ENCODE measurements around the gene TTBK2.
"Not testable (repeated sequence)": the region's sequence is repeated elsewhere in the genome, so short reads cannot be mapped to it uniquely, and the experiment has no call there.

Gene TTBK2

GRCh38 chr15:42920519-42921341, at the start of gene TTBK2:
TSS of gene TTBK2 (minus strand) at chr15:42920778. CDS start at chr15:42878617, 42,161 bp downstream.
- DNase-seq = peak; percentile 99

GRCh38 chr15:42964476-42964875, 43.9 kb upstream of the TTBK2 start:
- no peak for DNase-seq

DNA sequence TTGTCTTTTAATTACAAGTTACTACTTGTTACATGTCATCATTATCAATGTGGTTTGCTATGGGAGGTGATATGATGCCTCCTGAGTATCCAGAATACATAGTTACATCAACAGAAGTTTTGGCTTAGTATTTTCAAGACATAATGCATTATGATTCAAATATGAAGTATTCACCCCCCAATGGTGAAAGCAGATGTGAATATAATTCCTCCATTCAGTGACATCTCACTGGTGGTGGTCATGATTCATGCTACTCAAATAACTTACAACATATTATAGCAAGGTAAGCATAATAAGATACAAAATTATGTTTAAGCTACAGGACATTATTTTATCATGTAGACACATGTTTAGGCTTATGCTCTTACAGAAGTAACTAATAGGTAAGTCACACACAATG, 34.9 kb upstream of the TTBK2 start:
- peak; percentile 78 for DNase-seq

DNA sequence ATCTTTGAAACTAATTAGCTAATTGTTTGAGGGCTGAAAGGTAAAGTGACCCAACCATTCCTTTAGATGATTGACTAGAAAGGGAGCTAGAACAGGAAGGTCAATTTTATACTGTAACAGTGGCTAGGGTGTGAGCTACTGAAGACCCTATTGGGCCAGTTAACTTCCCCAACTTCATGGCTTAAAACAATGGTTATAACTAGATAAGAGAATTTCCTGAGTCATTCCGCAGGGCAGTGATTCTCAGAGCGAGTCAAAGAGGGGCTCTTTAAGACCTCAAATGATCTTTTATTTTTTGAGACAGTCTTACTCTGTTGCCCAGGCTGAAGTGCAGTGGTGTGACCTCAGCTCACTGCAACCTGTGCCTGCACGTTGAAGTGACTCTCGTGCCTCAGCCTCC, 33.7 kb upstream of the TTBK2 start:
- DNase-seq = no peak

DNA sequence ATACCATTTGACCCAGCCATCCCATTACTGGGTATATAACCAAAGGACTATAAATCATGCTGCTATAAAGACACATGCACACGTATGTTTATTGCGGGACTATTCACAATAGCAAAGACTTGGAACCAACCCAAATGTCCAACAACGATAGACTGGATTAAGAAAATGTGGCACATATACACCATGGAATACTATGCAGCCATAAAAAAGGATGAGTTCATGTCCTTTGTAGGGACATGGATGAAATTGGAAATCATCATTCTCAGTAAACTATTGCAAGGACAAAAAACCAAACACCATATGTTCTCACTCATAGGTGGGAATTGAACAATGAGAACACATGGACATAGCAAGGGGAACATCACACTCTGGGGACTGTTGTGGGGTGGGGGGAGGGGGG, 28.3 kb upstream of the TTBK2 start:
- DNase-seq = not testable (repeated sequence)

DNA sequence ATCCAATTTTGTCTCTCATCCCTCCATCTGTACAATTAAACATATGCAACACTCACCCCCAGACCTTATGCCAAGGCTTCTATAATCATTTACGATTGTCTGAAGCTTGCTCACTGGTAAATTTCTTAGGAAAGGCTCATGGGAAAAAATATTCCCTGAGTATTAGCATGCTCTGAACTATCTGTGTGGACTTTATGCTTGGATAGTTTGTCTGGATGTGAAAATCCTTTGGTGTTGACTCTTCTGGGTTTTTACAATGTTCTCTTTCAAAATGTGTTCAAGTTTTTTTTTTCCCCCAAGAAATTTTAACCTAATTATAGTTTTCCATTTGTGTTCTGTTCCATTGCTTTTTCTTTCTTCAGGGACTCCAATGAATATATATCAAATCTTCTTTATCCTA, 19.9 kb upstream of the TTBK2 start:
- no peak for DNase-seq

DNA sequence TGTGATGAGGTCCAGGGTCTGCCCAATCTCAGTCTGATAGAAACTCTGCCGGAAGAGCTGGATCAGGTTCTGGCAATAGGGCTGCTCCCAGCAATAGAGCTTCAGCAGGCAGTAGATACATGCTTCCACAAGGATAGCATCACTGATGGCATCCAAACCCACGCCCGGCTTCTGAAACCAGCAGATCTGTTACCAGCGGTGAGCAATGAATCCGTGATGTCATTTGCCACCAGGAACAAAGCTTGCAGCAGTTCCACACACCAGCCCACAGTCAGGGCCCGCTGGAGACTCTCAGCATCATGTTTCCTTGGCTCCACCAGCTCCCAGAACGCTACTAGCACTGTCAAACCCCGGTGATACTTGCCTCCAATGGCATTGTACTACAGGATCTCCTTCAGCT, 19.3 kb upstream of the TTBK2 start:
- DNase-seq = no peak

DNA sequence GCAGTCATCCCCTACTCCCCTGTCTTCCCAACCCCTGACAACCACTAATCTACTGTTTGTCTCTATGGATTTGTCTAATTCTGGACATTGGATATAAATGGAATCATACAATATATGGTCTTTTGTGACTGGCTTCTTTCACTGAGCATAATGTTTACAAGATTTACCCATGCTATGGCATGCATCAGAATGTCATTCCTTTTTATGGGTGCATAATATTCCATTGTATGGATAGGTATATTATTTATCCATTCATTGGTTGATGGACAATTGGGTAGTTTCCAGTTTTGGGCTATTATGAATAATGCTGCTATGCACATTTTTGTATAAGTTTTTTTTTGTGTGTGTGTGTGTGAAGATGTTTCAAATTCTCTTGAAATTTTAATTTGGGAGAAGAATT, 16.6 kb upstream of the TTBK2 start:
- no peak for DNase-seq

DNA sequence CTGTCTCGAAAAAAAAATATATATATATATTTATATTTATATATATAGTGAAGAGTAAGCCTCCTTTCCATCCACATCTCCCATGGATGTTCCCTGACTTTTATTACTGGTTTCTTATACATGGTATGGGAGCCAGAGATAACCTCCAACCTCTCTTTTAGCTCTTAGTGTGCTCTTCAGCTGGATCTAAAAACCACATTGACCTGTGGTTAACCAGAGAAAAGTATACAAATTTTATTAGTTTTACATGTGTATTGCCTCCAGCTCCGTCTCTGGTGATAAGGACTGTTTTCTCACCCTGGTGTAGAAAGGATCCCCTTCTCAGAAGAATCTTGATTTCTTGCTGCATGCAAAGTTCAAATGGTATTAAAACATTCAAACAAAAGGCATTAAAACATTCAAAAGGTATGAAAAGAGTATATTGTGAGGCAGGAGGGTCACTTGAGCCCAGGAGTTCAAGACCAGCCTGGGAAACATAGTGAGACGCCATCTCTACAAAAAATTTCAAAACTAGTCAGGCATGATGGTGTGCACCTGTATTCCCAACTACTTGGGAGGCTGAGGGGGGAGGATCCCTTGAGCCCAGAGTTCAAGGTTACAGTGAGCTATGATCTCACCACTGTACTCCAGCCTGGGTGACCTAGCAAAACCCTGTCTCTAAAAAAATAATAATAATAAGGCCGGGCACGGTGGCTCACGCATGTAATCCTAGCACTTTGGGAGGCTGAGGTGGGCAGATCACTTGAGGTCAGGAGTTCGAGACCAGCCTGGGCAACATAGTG, 13.5 kb upstream of the TTBK2 start:
- no peak for DNase-seq

DNA sequence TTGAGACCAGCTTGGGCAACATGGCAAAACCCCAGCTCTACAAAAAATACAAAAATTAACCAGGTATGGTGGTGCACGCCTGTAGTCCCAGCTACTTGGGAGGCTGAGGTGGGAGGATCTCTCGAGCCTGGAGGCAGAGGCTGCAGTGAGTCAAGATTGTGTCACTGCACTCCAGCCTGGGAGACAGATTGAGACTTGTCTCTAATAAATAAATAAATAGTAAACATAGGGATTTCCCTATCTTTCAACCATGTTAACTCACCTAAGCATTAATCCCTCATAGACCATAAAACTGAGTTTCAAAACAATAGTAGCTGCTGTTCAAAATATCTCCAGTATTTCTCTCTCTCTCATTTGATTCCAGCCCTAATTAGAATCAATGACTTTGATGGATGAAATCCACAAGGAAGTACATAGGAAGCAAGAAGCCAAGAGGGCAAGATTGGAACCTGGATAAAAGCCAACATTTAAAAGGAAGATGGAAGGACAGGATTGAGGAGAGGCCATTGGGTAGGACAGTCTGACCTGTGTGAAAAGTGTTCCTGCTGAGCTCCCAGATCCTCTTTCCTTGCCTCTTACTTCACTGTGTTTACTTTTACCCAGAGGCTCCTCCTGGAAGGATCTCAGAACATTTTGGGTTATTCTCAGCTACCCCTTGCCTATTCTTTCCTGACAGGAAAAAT, 12.4 kb upstream of the TTBK2 start:
- no peak for DNase-seq

GRCh38 chr15:42931702-42932486, 11.3 kb upstream of the TTBK2 start:
- DNase-seq = no peak

DNA sequence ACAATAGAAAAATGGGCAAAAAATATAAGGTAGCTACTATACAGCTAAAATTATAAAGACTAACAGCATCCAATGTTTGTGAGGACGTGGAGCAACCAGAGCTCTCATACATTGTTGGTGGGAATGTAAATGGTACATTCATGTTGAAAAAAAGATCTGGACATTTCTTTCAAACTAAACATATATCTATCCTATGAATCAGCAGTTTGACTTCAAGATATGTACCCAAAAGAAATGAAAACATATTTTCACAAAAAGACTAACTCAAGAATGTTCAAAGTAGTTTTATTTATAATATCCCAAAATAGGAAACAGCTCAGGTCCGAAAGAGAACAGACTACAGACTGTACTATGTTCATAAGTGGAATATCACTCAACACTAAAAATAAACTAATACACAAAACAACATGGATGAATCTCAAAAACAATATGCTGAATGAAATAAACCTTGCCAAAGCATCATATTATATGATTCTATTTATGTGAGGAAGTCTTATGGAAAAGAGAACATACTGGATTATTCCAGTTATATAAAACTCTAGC, 8.8 kb upstream of the TTBK2 start:
- no peak for DNase-seq

- peak; percentile 4 for DNase-seq
Measured at GRCh38 chr15:42921342-42921731, 759 bp upstream of the TTBK2 start.

DNA sequence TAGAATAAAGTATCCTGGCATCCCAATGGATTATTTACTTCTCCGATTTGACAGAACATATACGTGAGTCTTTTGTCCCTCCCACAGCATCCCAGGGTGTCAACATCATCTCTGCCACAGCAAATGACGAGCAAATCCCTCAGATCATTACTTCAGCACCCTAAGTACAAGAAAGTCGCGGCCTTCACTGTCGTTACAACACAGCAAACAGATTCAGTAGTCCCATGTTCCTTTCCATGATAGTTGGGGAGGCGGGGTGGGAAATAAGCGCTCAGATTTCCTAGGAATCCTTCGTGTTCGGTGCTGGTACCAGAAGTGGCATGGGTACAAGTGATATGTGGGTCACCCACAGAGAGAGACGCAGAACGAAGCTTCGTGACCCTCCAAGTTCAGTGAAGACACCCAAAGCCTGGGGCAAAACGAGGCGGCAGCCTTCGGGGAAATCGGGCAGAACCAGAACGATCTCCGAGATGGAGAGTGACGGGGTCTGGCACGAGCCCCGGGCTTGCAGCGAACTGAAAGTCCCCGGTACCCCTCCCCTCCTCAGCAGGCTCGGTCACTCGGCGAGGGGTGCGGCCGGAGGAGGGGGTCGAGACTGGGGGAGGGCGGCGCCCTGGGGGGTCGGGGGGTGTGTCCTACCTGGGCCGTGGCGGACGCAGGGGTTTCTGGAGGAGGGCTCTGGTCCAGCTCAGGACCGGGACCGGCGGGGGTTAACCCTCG, 619 bp downstream of the TTBK2 start:
- peak; percentile 25 for DNase-seq

- no peak for DNase-seq
Measured at GRCh38 chr15:42919308-42919707, 1.3 kb downstream of the TTBK2 start.

- no peak for DNase-seq
Measured at GRCh38 chr15:42918047-42918446, 2.5 kb downstream of the TTBK2 start.

DNA sequence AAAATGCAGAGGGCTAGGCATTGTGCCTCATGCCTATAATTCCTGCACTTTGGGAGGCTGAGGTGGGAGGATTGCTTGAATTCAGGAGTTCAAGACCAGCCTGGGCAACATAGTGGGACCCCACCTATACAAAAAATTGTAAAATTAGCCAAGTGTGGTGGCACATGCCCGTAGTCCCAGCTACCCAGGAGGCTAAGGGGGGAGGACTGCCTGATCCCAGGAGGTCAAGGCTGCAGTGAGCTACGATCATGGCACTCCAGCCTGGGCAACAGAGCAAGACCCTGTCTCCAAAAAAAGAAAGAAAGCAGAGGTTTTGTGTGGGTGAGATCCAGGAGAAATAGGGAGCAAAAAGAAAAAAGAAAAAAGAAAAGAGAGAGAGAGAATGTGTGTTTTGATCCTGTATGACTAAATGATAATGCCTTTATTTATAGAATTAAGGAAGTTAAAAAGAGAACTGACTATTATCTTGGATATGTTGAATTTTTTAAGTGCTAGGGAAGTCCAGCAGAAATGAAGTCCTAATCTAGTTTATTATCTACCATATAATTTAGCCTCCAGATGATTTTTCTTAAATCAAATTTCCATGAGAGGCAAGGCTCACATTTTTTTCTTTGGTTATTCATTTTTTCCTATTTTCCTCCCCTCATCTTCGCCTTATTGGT, 4.8 kb downstream of the TTBK2 start:
- no peak for DNase-seq

- DNase-seq = peak; percentile 4
Measured at GRCh38 chr15:42914728-42915497, 5.7 kb downstream of the TTBK2 start.

GRCh38 chr15:42911058-42911592, 9.5 kb downstream of the TTBK2 start:
- DNase-seq = peak; percentile 64

DNA sequence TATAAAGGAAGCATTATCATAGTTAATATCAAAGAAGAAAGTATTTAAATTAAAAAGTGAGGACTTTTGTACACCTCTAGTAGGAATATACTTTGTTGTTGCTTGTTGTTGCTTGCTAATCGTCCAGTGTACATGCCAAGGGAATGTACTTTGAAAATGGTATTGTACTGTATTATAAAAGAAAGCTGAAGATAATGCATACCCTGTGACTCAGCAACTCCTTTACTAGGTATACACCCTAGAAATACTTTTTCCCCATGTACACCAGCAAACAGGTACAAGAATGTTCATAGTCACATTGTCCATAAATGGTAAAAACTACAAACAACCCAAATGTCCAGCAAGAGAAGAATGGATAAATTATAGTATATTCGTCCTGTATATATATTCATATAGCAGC, 12.0 kb downstream of the TTBK2 start:
- no peak for DNase-seq
